Measurements from ENCODE around the gene PTBP3.

The PTBP3 gene

GRCh38 chr9:112371060-112371459 is 37.6 kb upstream of the PTBP3 start:
- no peaks in the 10 kb centered on the region for H3K4me1 ChIP-seq (ENCODE audit: control insufficient read depth, insufficient read depth, low read length)
- H3K9me3 ChIP-seq (ENCODE audit: control insufficient read depth, insufficient read depth, low read depth, low read length) = no peaks in the 10 kb centered on the region
- no peak for TF ChIP-seq ZNF324 (tag by site-specific recombination; IDR thresholded peaks at IDR 0.05)
- no peak for TF ChIP-seq ZNF585B (tag by site-specific recombination; IDR thresholded peaks at IDR 0.05)
- no peak for TF ChIP-seq ZNF202 (tag by site-specific recombination; IDR thresholded peaks at IDR 0.05; ENCODE audit: borderline replicate concordance)
- no peak for TF ChIP-seq CTCF (tag by site-specific recombination; IDR thresholded peaks at IDR 0.05)
- no peak for TF ChIP-seq ATF2 (tag by site-specific recombination; IDR thresholded peaks at IDR 0.05; ENCODE audit: low read depth)
- no peak for TF ChIP-seq ZNF510 (tag by site-specific recombination; IDR thresholded peaks at IDR 0.05; ENCODE audit: insufficient replicate concordance)
- TF ChIP-seq ZNF600 (tag by site-specific recombination; IDR thresholded peaks at IDR 0.05) = no peak
- no peak for TF ChIP-seq ZNF121 (tag by site-specific recombination; IDR thresholded peaks at IDR 0.05)
- TF ChIP-seq ZNF660 (tag by site-specific recombination; IDR thresholded peaks at IDR 0.05) = no peak
- TF ChIP-seq ZFP41 (tag by site-specific recombination; IDR thresholded peaks at IDR 0.05; ENCODE audit: borderline replicate concordance) = no peak
- TF ChIP-seq ZNF433 (tag by site-specific recombination; IDR thresholded peaks at IDR 0.05; ENCODE audit: low read depth) = no peak
- TF ChIP-seq PBX3 (CRISPR knock-in tag; IDR thresholded peaks at IDR 0.05) = no peak
- TF ChIP-seq ZNF513 (tag by site-specific recombination; IDR thresholded peaks at IDR 0.05) = no peak
- no peak for TF ChIP-seq OSR2 (tag by site-specific recombination; IDR thresholded peaks at IDR 0.05)
- no peak overlapping the region for H3K4me3 ChIP-seq (ENCODE audit: low read depth, low read length)
- CTCF ChIA-PET = interaction anchor here (0.6 to 1.2 kb wide), 3 partner anchors 9 to 341 kb away, joined by 3 read pairs; partner anchors contain the start of gene HSDL2
- POLR2A ChIA-PET = interaction anchor here (2.2 kb wide), 1 partner anchor 9 kb away, joined by 12 read pairs; the partner anchor contains the start of gene HSDL2
- no peak overlapping the region for H3K27ac ChIP-seq (ENCODE audit: extremely low read depth, low read depth, low read length)
- no peaks in the 10 kb centered on the region for H3K36me3 ChIP-seq (ENCODE audit: control insufficient read depth in 2 of 2, insufficient read depth in 1 of 2, low read length in 2 of 2)

GRCh38 chr9:112369817-112370216 is 36.4 kb upstream of the PTBP3 start:
- ChIA-PET POLR2A (interaction anchor here (2.2 kb wide), 1 partner anchor 10 kb away, joined by 12 read pairs; the partner anchor contains the start of gene HSDL2), CTCF (interaction anchor here (0.7 kb wide), 1 partner anchor 661 kb away, joined by 3 read pairs; no protein-coding TSS in a partner anchor)
- H3K4me1 ChIP-seq (ENCODE audit: control insufficient read depth, insufficient read depth, low read length) = no peaks in the 10 kb centered on the region
- no peak overlapping the region for H3K27ac ChIP-seq (ENCODE audit: extremely low read depth, low read depth, low read length)
- no peaks in the 10 kb centered on the region for H3K9me3 ChIP-seq (ENCODE audit: control insufficient read depth, insufficient read depth, low read depth, low read length)
- H3K4me3 ChIP-seq (ENCODE audit: low read depth, low read length) = no peak overlapping the region
- no peaks in the 10 kb centered on the region for H3K36me3 ChIP-seq (ENCODE audit: control insufficient read depth in 2 of 2, insufficient read depth in 1 of 2, low read length in 2 of 2)
- TF ChIP-seq REPIN1 (tag by site-specific recombination; IDR thresholded peaks at IDR 0.05; ENCODE audit: low read depth) (no peak), ZNF350 (tag by site-specific recombination; IDR thresholded peaks at IDR 0.05) (no peak), ZNF366 (tag by site-specific recombination; conservative IDR thresholded peaks at IDR 0.05) (no peak), ZNF785 (tag by site-specific recombination; IDR thresholded peaks at IDR 0.05) (no peak), ZNF518A (tag by site-specific recombination; conservative IDR thresholded peaks at IDR 0.05; ENCODE audit: low read depth) (no peak), INSM2 (tag by site-specific recombination; IDR thresholded peaks at IDR 0.05) (no peak), ZNF362 (tag by site-specific recombination; IDR thresholded peaks at IDR 0.05) (no peak)
